Mesothelial cell of epicardium (in vitro differentiated cells): ENCODE data around the gene PPP1R26. TPM values are rescaled to one million over a fixed set of nuclear protein-coding genes. Genes with fewer than 3 reads are reported as not detected.
"Not testable (repeated sequence)": the region's sequence is repeated elsewhere in the genome, so short reads cannot be mapped to it uniquely, and the experiment has no call there.

ENCODE experiments used
- DNase-seq, 2 experiments: peaks; one replicate each; pipeline ENCODE4 v3.0.0; 2021; ENCODE audit warnings: low spot score in 2 of 2; ENCODE audit not compliant: unreplicated experiment in 2 of 2
- H3K27ac Mint-ChIP-seq: 2 replicates; pipeline ENCODE4 v1.8.0; 2021; ENCODE audit warnings: mixed read lengths
- H3K27me3 Mint-ChIP-seq: 2 replicates; pipeline ENCODE4 v1.8.0; 2021; ENCODE audit warnings: low read depth, mixed read lengths
- H3K36me3 Mint-ChIP-seq: 2 replicates; pipeline ENCODE4 v1.8.0; 2021; ENCODE audit warnings: mixed read lengths
- H3K4me1 Mint-ChIP-seq: 2 replicates; pipeline ENCODE4 v1.8.0; 2021; ENCODE audit warnings: mixed read lengths
- H3K4me3 Mint-ChIP-seq: 2 replicates; pipeline ENCODE4 v1.8.0; 2021; ENCODE audit warnings: mild to moderate bottlenecking, moderate library complexity, mixed read lengths
- H3K9me3 Mint-ChIP-seq: 2 replicates; pipeline ENCODE4 v1.8.0; 2021; ENCODE audit warnings: mixed read lengths
- CTCF ChIP-seq: fragments of 200-600 bp; sonication (generic); IDR thresholded peaks from one replicate; pipeline ENCODE4 v1.5.0; 2021; ENCODE audit warnings: antibody characterized with exemption; ENCODE audit not compliant: unreplicated experiment
- total RNA-seq: library from RNA; stranded (reverse); gene quantifications from 3 replicates; pipeline ENCODE4 v1.2.1, GENCODE V29; 2021

The PPP1R26 gene
- total RNA-seq, 1 donor from 2014 or later = 27.9 TPM

GRCh38 chr9:135440620-135441019, 39.0 kb upstream of the PPP1R26 start:
- Mint-ChIP-seq H3K36me3 (peaks cover 11% of the 10 kb centered on the region), H3K4me3 (no peak overlapping the region), H3K27ac (no peak overlapping the region), H3K9me3 (peaks cover 17% of the 10 kb centered on the region), H3K4me1 (peaks cover 41% of the 10 kb centered on the region), H3K27me3 (peaks cover 2% of the 10 kb centered on the region)
- no peak for DNase-seq
- no peak for TF ChIP-seq CTCF

GRCh38 chr9:135441105-135442071, 38.2 kb upstream of the PPP1R26 start:
- peak overlapping the region; percentile 63 for H3K27ac Mint-ChIP-seq
- H3K4me3 Mint-ChIP-seq = not testable (repeated sequence)

DNA sequence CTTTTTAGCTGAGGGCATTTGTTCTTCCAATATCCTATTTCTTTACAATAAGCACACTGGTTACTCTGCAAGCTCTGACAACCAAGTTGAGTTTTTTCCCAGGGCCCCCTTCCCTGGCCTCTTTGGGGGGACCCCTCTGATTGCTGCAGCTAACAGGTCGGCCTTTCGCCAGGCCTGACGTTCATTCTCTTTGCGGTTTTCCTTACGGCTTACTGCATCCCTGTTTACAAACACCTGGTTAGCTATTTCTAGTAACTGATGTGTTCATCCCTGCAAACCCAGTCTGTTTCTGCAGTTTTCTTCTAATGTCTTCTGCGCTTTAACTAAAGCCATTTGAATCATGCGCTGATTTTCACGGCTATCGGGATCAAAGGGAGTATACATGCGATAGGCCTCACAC, 37.5 kb upstream of the PPP1R26 start:
- H3K9me3 Mint-ChIP-seq = peaks cover 5% of the 10 kb centered on the region
- H3K27ac Mint-ChIP-seq = peak overlapping the region; percentile 50
- peaks cover 7% of the 10 kb centered on the region for H3K36me3 Mint-ChIP-seq
- H3K27me3 Mint-ChIP-seq = peaks cover 2% of the 10 kb centered on the region
- DNase-seq = no peak
- TF ChIP-seq CTCF = no peak
- H3K4me1 Mint-ChIP-seq = peaks cover 41% of the 10 kb centered on the region
- no peak overlapping the region for H3K4me3 Mint-ChIP-seq

More at GRCh38 chr9:135441105-135442071, 38.2 kb upstream of the PPP1R26 start:
- not testable (repeated sequence) for DNase-seq, H3K36me3 Mint-ChIP-seq, H3K27me3 Mint-ChIP-seq
- Mint-ChIP-seq H3K9me3 (peaks cover 10% of the 10 kb centered on the region), H3K4me1 (peaks cover 41% of the 10 kb centered on the region)

GRCh38 chr9:135443797-135444425, 35.7 kb upstream of the PPP1R26 start:
- H3K4me3 Mint-ChIP-seq = no peak overlapping the region
- no peaks in the 10 kb centered on the region for H3K36me3 Mint-ChIP-seq
- H3K9me3 Mint-ChIP-seq = no peaks in the 10 kb centered on the region
- H3K27me3 Mint-ChIP-seq = peaks cover 2% of the 10 kb centered on the region
- no peak for DNase-seq
- no peak for TF ChIP-seq CTCF
- no peak overlapping the region for H3K27ac Mint-ChIP-seq
- H3K4me1 Mint-ChIP-seq = peaks cover 37% of the 10 kb centered on the region

GRCh38 chr9:135447126-135447525, 32.5 kb upstream of the PPP1R26 start:
- no peak for TF ChIP-seq CTCF
- H3K9me3 Mint-ChIP-seq = no peaks in the 10 kb centered on the region

GRCh38 chr9:135448663-135449100, 30.9 kb upstream of the PPP1R26 start:
- DNase-seq = no peak
- H3K27ac Mint-ChIP-seq = no peak overlapping the region
- peaks cover 3% of the 10 kb centered on the region for H3K9me3 Mint-ChIP-seq

More at GRCh38 chr9:135447126-135447525, 32.5 kb upstream of the PPP1R26 start:
- H3K4me1 Mint-ChIP-seq = peaks cover 8% of the 10 kb centered on the region
- H3K27me3 Mint-ChIP-seq = peaks cover 2% of the 10 kb centered on the region
- no peak for DNase-seq
- no peak overlapping the region for H3K4me3 Mint-ChIP-seq
- no peaks in the 10 kb centered on the region for H3K36me3 Mint-ChIP-seq
- no peak overlapping the region for H3K27ac Mint-ChIP-seq

GRCh38 chr9:135449532-135449931, 30.1 kb upstream of the PPP1R26 start:
- DNase-seq, H3K4me3 Mint-ChIP-seq, H3K4me1 Mint-ChIP-seq, H3K9me3 Mint-ChIP-seq, H3K36me3 Mint-ChIP-seq, H3K27me3 Mint-ChIP-seq, H3K27ac Mint-ChIP-seq: not testable (repeated sequence)

More at GRCh38 chr9:135448663-135449100, 30.9 kb upstream of the PPP1R26 start:
- no peaks in the 10 kb centered on the region for H3K27me3 Mint-ChIP-seq
- H3K36me3 Mint-ChIP-seq = no peaks in the 10 kb centered on the region
- H3K4me1 Mint-ChIP-seq = no peaks in the 10 kb centered on the region
- TF ChIP-seq CTCF = no peak
- no peak overlapping the region for H3K4me3 Mint-ChIP-seq
